ENCODE measurements around the gene LIN52. TPM values are rescaled to one million over a fixed set of nuclear protein-coding genes. Genes with fewer than 3 reads are reported as not detected.

LIN52 gene
- total and polyA plus RNA-seq, 4 donors: 3.8 to 9.9 (median 5.3) TPM

GRCh38 chr14:74179856-74180255 lies 95.1 kb downstream of the LIN52 start:
- H3K4me1 ChIP-seq (ENCODE audit: control insufficient read depth in 4 of 4, insufficient read depth in 4 of 4, low read length in 3 of 4): no peaks in the 10 kb centered on the region
- H3K9me3 ChIP-seq (ENCODE audit: control insufficient read depth in 4 of 4, low read length in 3 of 4): no peaks in the 10 kb centered on the region
- H3K36me3 ChIP-seq (ENCODE audit: control insufficient read depth in 4 of 4, insufficient read depth in 3 of 4, low read depth in 1 of 4, low read length in 3 of 4): no peaks in the 10 kb centered on the region
- 83% methylated on average over 3 of the region's 3 CpGs for WGBS
- H3K9ac ChIP-seq (ENCODE audit: low read depth in 1 of 2, low read length in 2 of 2): no peak overlapping the region
- H3K27me3 ChIP-seq (ENCODE audit: control insufficient read depth in 4 of 4, insufficient read depth in 4 of 4, low read length in 3 of 4): no peaks in the 10 kb centered on the region
- H3K4me3 ChIP-seq (ENCODE audit: low read depth in 1 of 3, low read length in 3 of 3): no peak overlapping the region
- no peak for DNase-seq (ENCODE audit: low spot score)
- no peak overlapping the region for H3K27ac ChIP-seq (ENCODE audit: low read depth in 1 of 2, low read length in 2 of 2)
- no peak for TF ChIP-seq JUND (IDR thresholded peaks at IDR 0.05)
- no peak for TF ChIP-seq RXRA (IDR thresholded peaks at IDR 0.05)
- TF ChIP-seq GABPA (IDR thresholded peaks at IDR 0.05 in 1 of 2, conservative IDR thresholded peaks at IDR 0.05 in 1 of 2): no peak
- no peak for TF ChIP-seq CTCF (IDR thresholded peaks at IDR 0.05; ENCODE audit: low read depth, low read length, missing input control)
- TF ChIP-seq REST (IDR thresholded peaks at IDR 0.05): no peak

- 77% methylated on average over 3 of the region's 3 CpGs for WGBS
- Histone ChIP-seq H3K4me3 (ENCODE audit: low read depth in 1 of 3, low read length in 3 of 3) (no peak overlapping the region), H3K27ac (ENCODE audit: low read depth in 1 of 2, low read length in 2 of 2) (no peak overlapping the region), H3K9me3 (ENCODE audit: control insufficient read depth in 4 of 4, low read length in 3 of 4) (no peaks in the 10 kb centered on the region), H3K9ac (ENCODE audit: low read depth in 1 of 2, low read length in 2 of 2) (no peak overlapping the region), H3K27me3 (ENCODE audit: control insufficient read depth in 4 of 4, insufficient read depth in 4 of 4, low read length in 3 of 4) (no peaks in the 10 kb centered on the region), H3K4me1 (ENCODE audit: control insufficient read depth in 4 of 4, insufficient read depth in 4 of 4, low read length in 3 of 4) (no peaks in the 10 kb centered on the region), H3K36me3 (ENCODE audit: control insufficient read depth in 4 of 4, insufficient read depth in 3 of 4, low read depth in 1 of 4, low read length in 3 of 4) (no peaks in the 10 kb centered on the region)
- TF ChIP-seq GABPA (IDR thresholded peaks at IDR 0.05 in 1 of 2, conservative IDR thresholded peaks at IDR 0.05 in 1 of 2): no peak
- TF ChIP-seq EGR1 (IDR thresholded peaks at IDR 0.05; ENCODE audit: low read depth in 2 of 2): no peak
- TF ChIP-seq TAF1 (conservative IDR thresholded peaks at IDR 0.05): no peak
- no peak for TF ChIP-seq SP1 (IDR thresholded peaks at IDR 0.05)
- TF ChIP-seq REST (IDR thresholded peaks at IDR 0.05): no peak
- TF ChIP-seq ZBTB33 (IDR thresholded peaks at IDR 0.05): no peak
- TF ChIP-seq CTCF (IDR thresholded peaks at IDR 0.05; ENCODE audit: low read depth, low read length, missing input control): no peak
- no peak for TF ChIP-seq HNF4A (conservative IDR thresholded peaks at IDR 0.05)
- TF ChIP-seq JUND (IDR thresholded peaks at IDR 0.05): no peak
- no peak for DNase-seq (ENCODE audit: low spot score)
Observed at GRCh38 chr14:74190927-74191575, 106.3 kb downstream of the LIN52 start.

All from liver (tissue), 9 donors.